NCI-H82 (cell line): ENCODE data around the gene DCBLD2.
"Not testable (repeated sequence)": the region's sequence is repeated elsewhere in the genome, so short reads cannot be mapped to it uniquely, and the experiment has no call there.

Source experiments
- DNase-seq: peaks from one replicate; lab custom pipeline; 2025; lab: John Stamatoyannopoulos, UW

DCBLD2 gene

DNA sequence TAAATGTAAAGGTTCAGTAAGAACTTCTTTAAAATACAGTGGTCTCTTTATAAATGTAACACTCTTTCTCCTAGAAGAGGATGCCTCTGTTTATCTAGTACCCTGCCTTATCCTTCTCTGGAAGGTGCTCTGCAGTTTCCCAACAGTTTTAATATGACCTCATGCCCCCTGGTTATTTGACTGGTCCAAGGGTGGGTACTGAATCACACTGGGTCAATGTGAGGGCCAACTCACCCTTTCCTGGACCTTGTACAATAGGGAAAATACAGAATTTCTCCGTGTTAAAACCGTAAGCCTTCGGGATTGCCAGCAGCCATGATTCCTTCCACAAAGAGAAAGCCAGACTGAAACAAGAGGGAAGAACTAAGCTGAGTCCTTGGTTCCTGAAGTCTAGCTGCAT is 9.2 kb downstream of the DCBLD2 start:
- no peak for DNase-seq

DNA sequence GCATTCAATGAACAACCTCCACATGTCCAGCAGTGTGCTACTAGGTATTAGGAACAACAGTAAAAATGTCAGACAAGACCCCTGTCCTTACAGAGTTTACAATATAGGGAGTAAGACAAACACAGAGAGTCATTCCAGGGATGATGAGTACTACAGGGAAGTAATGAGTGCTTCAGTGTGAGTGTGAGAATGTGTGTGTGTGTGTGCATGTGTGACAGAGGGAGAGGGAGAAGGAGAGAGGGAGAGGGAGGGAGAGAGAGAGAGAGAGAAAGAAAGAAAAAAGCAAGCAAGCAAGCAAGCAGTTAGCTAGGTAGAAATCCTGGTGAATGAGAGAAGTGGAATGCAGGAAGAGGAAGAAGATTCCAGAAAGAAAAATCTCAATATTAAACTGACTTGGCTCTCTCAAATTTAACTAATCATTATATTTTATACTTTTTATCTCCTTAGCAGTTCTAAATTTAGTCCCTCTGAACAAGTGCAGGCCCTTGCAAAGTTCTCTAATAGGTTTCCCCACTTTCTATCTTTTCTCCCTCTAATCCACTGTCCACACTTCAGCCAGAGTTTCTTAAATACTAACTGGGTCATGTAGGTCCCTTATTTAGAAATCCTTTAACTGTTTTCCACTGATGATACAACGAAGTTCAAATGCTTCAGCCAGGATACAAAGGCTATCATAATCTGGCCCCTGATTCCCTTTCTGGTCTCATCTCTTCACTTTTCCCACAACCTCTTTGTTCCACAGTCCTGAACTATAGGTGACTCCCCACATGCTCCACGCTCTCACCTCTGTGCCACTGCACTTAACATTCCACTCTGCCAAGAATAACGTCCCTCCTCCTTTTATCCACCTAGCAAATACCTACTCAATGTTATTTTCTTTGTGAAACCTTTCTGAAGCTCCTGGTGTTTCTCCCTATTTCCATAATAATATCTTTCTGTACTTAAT is 10.3 kb downstream of the DCBLD2 start:
- no peak for DNase-seq

DNA sequence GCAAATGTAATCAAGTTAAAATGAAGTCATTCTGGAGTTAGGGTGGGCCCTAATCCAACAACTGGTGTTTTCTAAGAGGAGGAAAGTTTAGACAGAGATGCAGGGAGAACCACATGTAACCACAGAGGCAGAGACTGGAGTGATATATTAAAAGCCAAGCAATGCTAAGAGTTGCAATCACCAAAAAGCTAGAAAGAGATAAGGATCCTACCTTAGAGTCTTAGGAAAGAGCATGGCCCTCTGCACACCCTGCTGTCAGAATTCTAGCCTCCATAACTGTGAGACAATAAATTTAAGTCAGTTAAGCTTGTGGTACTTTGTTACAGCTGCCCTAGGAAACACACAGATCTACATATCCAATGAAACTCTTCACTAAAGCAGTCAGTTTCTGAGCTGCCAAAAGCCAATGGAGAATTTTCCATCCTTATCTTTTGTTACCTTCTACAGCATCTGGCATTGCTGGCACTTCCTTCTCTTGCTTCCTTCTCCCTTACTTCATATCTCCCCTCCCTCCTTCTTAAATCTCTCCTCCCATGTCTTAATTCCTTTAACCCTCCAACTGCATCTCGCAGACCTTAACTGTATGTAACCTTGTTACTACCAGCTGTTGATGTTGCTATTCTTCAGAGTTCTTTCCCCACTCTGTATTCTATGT is 11.2 kb downstream of the DCBLD2 start:
- peak; percentile 33 for DNase-seq

DNA sequence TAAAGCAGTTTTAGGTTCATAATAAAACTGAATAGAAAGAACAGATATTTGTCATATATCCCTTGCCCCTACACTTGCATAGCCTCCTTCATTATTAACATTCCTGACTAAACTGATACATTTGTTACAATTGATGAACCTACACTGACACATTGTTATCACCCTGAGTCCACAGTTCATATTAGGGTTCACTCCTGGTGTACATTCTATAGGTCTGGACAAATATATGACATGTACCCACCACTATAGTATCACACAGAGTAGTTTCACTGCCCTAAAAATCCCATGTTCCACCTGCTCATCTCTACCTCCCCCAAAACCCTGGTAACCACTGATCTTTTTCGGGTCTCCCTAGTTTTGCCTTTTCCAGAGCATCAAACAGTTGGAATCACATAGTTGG is 13.8 kb downstream of the DCBLD2 start:
- no peak for DNase-seq

DNA sequence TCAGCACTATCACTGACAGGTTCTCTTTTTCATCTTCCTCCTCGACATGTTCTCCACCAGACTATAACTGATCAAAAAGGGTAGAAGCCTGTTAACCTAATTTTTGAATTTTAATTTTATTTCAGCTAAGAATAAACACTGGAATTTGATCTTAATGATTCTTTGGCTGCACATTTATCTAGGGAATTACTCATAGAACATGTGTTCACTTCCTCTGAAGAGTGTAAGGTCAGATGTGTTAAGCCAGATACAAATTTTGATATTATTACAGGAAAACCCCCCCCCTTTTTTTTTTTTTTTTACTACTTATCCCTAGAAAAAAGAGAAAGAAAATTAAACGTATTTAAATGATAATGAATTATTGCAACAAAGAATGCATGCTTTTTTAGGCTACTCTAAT is 15.0 kb downstream of the DCBLD2 start:
- DNase-seq, result no peak

DNA sequence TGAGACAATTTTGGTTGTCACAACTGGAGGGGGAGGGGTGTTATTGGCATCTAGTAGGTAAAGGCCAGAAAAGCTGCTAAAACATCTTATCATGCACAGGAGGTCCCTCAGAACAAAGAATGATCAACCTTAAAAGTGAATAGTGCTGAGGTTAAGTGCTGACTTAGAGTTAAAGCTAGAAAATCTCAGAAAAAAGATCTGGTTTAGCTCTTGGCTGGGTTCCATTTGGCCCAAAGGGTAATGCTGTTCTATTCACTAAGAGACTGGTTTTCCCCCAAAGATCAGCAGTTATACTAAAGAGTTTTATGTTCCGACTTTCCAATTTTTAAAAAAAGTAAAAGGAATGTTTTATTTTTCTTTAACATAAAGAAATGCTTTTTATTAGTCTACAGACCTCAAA is 15.6 kb downstream of the DCBLD2 start:
- DNase-seq, result no peak

DNA sequence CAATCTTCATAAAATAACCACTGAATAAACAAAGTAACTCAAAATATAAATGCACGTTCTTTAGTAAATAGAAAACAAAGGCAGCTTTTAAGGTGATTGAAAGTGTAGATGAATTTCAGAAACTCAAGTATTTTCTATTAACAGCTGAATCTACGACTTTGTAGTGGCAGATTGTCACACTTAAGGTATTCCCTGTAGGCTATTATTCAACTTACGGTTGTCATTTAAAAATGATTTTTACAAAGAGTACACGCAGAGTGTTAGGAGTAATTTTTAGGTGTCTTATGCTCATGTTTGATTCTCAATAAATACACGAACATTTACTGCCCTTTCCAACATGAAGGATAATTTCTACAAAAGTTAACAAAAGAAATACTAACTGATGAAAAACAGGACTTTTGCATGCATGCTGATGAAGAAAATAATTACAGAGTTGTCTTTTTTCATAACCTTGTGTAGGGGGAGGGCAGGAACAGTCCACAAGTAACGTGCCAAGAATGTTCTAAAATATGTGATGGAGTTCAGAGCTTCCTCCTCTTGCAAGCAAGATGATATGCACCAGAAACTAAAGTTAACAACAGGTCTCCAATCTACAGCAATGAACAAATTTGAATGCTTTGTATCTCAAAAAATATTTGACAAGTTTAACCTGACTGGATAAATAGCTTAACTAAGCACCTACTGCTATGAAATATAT is 16.7 kb downstream of the DCBLD2 start:
- DNase-seq, result no peak

DNA sequence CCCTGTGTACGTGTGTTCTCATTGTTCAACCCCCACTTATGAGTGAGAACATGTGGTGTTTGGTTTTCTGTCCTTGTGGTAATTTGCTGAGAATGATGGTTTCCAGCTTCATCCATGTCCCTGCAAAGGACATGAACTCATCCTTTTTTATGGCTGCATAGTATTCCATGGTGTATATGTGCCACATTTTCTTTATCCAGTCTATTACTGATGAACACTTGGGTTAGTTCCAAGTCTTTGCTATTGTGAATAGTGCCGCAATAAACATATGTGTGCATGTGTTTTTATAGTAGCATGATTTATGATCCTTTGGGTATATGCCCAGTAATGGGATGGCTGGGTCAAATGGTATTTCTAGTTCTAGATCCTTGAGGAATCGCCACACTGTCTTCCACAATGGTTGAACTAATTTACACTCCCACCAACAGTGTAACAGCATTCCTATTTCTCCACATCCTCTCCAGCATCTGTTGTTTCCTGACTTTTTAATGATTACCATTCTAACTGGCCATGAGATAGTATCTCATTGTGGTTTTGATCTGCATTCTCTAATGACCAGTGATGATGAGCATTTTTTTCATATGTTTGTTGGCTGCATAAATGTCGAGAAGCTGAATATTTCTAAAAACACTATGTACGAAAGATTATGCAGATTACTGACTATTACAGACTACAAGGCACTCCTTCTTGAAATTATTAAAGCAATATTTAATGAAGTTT is 18.7 kb downstream of the DCBLD2 start:
- DNase-seq, result not testable (repeated sequence)

DNA sequence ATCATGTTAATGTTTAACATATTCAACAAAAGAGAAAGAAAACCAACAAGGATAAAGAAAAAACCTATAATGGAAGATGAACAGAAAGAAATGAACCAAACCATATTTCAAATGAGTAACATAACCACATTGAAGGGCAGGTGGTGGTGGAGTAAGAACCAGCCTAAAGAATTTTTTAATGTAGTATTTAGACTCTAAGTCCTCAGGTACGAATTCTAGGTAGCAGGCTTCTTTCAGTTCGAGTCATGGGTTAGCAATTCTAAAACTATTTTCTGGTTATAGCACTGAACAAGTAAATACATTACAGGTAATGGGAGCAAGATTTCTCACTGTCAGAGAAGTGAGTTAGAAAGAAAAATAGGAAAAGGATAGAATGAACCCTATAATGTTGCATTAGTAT is 24.4 kb downstream of the DCBLD2 start:
- no peak for DNase-seq

DNA sequence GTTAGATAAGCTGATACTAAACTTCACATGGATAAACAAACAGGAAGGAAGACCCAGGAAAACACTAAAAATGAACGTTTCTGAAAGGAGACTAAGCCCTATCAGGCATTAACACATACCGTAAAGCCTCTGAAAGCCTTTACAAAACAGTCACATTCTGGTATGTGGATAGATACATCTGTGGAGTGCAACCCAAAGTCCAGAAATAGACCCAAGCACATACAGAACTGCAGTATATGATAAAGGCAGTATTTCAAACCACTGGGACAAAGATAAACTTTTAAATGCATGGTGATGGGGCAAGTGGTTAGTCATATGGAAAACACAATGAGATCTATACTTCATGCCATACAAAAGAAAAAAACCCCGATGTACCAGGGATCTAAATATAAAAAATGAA is 26.0 kb downstream of the DCBLD2 start:
- no peak for DNase-seq

DNA sequence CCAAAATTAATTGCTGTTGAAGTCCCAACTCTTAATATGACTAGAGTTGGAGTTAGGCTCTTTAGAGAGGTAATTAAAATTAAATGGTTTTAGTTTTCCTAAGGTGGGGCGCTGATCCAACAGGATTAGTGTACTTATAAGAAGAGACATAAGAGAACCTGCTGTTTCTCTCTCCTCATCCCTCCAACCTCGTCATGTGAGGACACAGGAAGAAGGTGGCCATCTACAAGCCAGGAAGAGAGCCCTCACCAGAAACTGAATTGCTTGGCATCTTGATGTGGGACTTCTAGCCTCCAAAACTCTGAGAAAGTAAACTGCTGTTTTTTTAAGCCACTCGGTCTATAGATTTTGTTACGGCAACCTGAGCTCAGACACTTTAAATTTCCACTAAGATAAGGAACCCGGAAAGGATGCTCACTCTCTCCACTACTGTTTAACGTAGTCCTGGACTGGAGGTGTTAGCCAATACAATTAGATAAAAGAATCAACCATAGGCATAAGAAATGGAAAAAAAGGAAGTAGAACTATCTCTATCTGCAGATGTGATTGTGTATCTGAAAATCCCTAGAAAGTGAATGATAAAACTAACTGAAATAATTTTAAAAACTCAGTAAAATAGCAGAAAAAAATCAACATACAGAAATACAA is 26.8 kb downstream of the DCBLD2 start:
- DNase-seq, result peak; percentile 68

DNA sequence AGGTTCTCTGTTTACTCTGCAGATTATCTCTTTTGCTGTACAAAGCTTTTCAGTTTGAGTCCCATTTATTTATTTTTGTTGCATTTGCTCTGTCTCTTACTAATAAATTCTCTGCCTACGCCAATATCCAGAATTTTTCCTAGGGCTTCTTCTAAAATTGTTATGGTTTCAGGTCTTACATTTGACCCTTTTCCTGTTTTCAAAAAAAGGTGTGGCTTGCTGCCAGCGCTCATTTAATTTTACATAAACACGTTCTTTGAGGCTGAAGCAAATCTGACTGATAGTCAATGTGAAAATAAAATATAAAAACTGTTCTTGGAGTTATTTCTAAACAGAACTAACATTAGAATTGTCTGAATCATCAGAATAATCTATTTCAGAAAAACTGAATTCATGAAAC is 32.1 kb downstream of the DCBLD2 start:
- DNase-seq, result no peak

DNA sequence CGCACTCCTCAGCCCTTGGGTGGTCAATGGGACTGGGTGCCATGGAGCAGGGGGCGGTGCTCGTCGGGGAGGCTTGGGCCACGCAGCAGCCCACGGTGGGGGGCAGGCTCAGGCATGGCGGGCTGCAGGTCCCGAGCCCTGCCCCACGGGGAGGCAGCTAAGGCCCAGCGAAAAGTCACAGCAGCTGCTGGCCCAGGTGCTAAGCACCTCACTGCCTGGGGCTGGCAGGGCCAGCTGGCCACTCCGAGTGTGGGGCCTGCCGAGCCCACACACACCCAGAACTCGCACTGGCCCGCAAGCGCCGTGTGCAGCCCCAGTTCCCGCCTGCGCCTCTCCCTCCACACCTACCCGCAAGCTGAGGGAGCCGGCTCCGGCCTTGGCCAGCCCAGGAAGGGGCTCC is 43.5 kb downstream of the DCBLD2 start:
- not testable (repeated sequence) for DNase-seq

DNA sequence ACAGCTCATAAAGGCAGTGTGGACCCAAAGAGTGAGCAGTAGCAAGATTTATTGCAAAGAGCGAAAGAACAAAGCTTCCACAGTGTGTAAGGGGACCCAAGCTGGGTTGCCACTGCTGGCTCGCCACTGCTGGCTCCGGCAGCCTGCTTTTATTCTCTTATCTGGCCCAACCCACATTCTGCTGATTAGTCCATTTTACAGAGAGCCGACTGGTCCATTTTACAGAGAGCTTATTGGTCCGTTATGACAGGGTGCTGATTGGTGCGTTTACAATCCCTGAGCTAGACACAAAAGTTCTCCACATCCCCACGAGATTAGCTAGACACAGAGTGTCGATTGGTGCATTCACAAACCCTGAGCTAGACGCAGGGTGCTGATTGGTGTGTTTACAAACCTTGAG is 44.2 kb downstream of the DCBLD2 start:
- not testable (repeated sequence) for DNase-seq

DNA sequence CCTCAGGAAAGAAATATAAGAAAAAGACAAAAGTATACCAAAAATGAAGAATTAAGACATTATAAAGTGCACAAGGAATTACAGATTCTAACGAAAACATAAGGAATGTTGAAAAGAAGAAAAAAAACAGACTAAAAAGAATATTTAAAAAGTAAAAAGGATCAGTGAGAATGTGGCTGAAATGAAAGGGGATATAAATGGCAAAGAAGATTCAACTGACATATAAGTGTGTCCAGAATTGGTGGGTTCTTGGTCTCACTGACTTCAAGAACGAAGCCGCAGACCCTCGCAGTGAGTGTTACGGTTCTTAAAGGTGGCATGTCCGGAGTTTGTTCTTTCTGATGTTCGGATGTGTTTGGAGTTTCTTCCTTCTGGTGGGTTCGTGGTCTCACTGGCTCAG is 44.8 kb downstream of the DCBLD2 start:
- no peak for DNase-seq

DNA sequence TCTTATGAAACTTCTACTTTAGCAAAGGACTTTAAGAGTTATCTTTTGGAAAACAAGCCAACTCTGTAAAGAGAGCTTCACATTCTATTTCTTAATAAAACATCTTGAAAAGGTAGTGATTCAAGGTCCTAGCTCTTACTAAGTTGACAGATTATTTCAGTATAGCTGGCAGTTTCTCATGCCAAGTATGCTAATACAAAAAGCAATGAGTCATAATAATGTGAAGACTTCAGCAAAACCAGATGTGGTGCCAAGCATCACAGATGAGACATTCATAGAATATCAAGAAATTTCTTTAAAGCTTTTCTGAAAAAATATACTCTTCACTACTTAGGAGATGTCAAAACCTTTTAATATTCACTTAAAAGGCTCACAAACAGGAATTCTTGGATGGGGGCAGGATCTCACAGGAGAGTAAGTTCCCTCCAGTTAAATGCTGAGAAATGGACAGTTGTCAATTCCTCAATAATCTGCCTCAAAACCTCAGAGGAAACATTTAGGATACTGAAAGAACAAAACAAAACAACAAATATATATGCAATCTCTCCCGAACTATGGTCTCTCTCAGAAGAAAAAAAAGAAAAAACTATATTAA is 45.6 kb downstream of the DCBLD2 start:
- no peak for DNase-seq

DNA sequence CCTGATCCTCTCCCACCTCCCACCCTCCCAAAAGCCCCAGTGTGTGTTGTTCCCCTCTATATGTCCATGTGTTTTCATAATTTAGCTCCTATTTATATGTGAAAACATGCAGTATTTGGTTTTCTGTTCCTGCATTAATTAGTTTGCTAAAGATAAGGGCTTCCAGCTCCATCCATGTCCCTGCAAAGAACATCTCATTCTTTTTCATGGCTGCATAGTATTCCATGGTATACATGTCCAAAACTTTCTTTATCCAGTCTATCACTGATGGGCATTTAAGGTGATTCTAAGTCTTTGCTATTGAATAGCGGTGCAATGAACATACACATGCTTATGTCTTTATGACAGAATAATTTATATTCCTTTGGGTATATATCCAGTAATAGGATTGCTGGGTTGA is 53.4 kb downstream of the DCBLD2 start:
- no peak for DNase-seq

DNA sequence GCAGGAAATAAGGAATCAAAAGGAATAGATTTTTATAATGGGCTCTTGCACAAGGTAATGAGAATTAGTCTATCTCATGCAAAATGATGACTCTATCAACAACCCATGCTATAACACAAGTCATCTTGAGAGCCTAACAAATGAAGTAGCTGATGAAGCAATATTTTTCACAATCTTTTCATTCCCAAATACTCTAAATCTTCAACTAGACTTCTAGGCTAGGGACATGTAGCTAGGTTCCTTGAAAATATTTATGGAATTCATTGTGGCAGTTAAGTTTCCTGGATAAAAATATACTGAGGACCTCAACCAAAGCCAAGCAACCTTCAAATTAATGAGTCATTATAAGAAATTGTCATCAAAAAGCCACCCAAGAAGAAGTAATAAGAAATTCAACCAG is 55.4 kb downstream of the DCBLD2 start:
- no peak for DNase-seq

DNA sequence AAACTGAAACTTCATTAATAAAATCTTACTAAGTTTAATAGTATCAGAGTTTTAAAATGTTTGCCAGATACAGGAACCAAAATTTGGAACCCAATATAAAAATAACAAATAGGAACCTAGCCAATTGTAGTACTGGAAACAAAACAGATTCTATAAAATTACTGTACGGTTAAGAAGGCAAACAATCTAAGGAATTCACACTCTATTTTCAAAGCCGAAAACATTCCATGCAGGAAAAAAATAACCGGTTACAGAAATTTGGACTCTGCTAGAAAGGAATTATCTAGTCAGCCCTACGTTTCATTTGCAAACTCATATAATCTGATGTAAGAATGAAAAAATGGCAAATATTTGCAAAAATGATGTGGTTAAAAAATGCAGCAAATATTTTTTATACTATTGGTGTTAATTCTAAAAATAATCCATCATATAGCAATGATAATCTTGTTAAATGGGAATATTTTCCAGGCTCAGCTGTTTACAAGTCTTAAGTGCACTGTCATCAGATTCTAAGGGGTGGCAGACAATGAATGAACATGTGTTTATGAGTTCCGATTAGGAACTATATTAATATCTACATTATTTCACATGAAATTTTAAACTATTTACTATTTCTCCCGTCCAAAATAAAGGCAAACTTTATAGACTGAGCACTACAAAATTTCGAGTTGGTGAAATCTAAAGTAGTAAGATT is 58.1 kb downstream of the DCBLD2 start:
- peak; percentile 19 for DNase-seq

DNA sequence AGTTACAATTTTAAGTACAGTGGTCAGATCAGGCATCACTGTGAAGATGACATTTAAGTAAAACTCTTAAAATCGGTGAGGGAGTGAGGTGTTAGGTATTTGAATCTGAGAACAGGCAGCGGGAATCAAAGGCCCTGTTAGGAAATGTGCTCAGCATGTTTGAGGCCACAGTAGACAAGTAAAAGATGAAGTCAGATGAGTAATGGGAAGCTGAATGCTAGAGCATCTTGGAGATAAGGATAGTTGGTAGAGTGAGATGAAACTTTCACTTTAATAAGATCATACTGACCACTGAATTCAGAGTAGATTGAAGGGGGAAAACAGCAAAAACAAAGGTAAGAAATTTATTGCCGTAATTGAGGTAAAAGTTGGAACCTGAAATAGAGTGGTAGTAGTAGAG is 61.6 kb downstream of the DCBLD2 start:
- no peak for DNase-seq

DNA sequence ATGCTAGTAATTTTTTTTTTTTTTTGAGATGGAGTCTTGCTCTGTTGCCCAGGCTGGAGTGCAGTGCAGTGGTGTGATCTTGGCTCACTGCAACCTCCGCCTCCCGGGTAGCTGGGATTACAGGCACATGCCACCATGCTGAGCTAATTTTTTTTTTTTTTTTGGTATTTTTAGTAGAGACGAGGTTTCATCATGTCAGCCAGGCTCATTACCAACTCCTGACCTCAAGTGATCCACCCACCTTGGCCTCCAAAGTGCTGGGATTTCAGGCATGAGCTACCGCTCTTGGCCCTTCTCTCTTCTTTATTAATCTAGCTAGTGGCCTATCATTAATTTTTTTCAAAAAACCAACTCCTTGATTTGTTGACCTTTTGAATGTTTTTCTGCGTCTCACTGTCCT is 70.4 kb downstream of the DCBLD2 start:
- not testable (repeated sequence) for DNase-seq
